Muscle of leg (tissue), 11 donors: ENCODE results near the gene OR2G2. TPM values are rescaled to one million over a fixed set of nuclear protein-coding genes. Genes with fewer than 3 reads are reported as not detected.

Source experiments
- DNase-seq: peaks from one replicate; pipeline ENCODE4 v3.0.0; 2013
- H3K27ac ChIP-seq: one replicate; pipeline ENCODE4 v1.5.1; 2013; ENCODE audit warnings: mild to moderate bottlenecking, low read length, control low read depth
- H3K27me3 ChIP-seq: one replicate; pipeline ENCODE4 v1.6.1; 2013; ENCODE audit warnings: low read length; ENCODE audit not compliant: control insufficient read depth, insufficient read depth
- H3K36me3 ChIP-seq: one replicate; pipeline ENCODE4 v1.6.1; 2013; ENCODE audit warnings: low read length; ENCODE audit not compliant: control insufficient read depth, insufficient read depth
- H3K4me1 ChIP-seq: one replicate; pipeline ENCODE4 v1.6.1; 2013; ENCODE audit warnings: low read length; ENCODE audit not compliant: control insufficient read depth, insufficient read depth
- H3K4me3 ChIP-seq: one replicate; pipeline ENCODE4 v1.5.1; 2013; ENCODE audit warnings: low read length, control low read depth
- H3K9me3 ChIP-seq: replicated peaks from 2 replicates; pipeline ENCODE4 v1.6.1; 2013; ENCODE audit warnings: low read depth, low read length; ENCODE audit not compliant: control insufficient read depth
- WGBS: methylation state at CpG from one replicate; pipeline ENCODE4 v1.1.5; 2013; ENCODE audit warnings: missing lambda C conversion rate; ENCODE audit not compliant: insufficient coverage; 5-methylcytosine and 5-hydroxymethylcytosine counted together
- polyA plus RNA-seq, 8 donors: library from polyadenylated mRNA; unstranded; fragments of 120-200 nt; gene quantifications; one replicate each; pipeline versions ENCODE4 v1.2.1 to v1.2.3, GENCODE V29; 2013; ENCODE audit warnings: inconsistent platforms in 1 of 8, low replicate concordance in 1 of 8; ENCODE audit not compliant: insufficient read length in 8 of 8, insufficient read depth in 1 of 8
- total RNA-seq: library from RNA; stranded (reverse); fragments of 120-200 nt; gene quantifications from one replicate; pipeline ENCODE4 v1.2.4, GENCODE V29; 2013

Gene OR2G2
- total and polyA plus RNA-seq, 9 donors = not detected

DNA sequence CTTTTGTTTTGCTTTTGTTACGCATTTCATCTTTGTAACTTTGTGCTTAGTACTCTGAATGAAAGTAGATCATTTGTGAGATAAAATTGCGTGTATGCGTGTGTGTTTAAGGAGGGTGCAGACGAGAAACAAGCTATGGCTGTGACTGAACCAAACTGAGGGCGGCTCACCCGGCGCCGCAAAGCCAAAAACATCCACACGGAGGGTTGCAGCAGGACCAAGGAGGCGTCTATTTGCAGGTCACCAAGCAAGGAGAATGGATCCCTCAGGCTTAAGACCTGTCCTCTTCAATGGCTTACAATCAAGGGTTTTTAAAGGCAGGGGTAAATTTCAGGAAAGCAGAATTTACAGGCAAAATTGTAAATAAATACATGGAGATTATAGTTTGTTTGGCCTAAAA, 26.4 kb upstream of the OR2G2 start:
- no peak overlapping the region for H3K4me3 ChIP-seq
- H3K4me1 ChIP-seq = no peaks in the 10 kb centered on the region
- H3K27me3 ChIP-seq = no peaks in the 10 kb centered on the region
- no peaks in the 10 kb centered on the region for H3K36me3 ChIP-seq
- H3K9me3 ChIP-seq = no peaks in the 10 kb centered on the region
- 77% methylated on average over 3 of the region's 10 CpGs for WGBS
- no peak for DNase-seq
- H3K27ac ChIP-seq = no peak overlapping the region

DNA sequence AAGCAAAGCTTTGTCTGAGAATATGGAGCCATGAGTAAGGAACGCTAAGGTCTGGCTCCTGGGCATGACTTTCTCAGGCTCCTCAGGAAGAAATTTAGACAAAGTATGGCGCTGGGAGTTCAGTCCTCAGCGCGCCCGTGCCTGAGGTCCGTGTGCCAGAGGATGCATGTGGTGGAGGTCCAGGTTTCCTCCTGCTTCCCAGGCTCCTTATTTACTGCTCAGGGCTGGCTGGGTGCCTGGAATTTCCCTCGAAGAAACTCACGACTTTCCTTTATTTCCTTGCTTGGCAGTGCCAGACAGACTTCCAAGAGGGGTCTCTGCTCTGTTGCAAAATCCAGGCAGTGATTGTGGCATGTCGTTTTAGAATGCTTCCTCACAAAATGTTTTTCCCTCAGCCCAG, 26.0 kb upstream of the OR2G2 start:
- no peaks in the 10 kb centered on the region for H3K4me1 ChIP-seq
- no peak overlapping the region for H3K27ac ChIP-seq
- no peaks in the 10 kb centered on the region for H3K9me3 ChIP-seq
- H3K36me3 ChIP-seq = no peaks in the 10 kb centered on the region
- no peaks in the 10 kb centered on the region for H3K27me3 ChIP-seq
- no peak overlapping the region for H3K4me3 ChIP-seq
- DNase-seq = no peak
- 54% methylated on average over 8 of the region's 9 CpGs for WGBS

DNA sequence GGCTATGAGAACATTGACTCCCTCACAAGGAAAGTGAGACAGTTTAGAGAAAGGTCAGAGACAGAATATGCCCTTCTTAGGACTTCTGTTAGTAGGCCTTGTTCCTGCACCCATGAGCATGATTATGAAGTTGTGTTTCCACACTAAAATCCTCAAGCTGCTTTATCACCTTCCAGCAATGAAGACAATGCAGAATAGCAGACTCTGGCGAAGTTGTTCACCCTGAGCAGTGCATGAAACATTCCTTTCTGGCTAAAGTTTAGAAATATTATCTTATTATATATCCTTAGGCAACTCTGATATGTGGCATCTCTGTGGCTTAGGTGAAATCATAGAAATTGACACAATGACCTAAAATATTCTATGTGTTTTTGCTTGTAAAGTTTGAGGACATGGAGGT, 13.9 kb upstream of the OR2G2 start:
- no peaks in the 10 kb centered on the region for H3K36me3 ChIP-seq
- no peak overlapping the region for H3K27ac ChIP-seq
- no peak overlapping the region for H3K4me3 ChIP-seq
- no CpG with 5 or more reads among the region's 1 CpG for WGBS
- no peaks in the 10 kb centered on the region for H3K27me3 ChIP-seq
- H3K4me1 ChIP-seq = no peaks in the 10 kb centered on the region
- H3K9me3 ChIP-seq = no peaks in the 10 kb centered on the region
- DNase-seq = no peak

DNA sequence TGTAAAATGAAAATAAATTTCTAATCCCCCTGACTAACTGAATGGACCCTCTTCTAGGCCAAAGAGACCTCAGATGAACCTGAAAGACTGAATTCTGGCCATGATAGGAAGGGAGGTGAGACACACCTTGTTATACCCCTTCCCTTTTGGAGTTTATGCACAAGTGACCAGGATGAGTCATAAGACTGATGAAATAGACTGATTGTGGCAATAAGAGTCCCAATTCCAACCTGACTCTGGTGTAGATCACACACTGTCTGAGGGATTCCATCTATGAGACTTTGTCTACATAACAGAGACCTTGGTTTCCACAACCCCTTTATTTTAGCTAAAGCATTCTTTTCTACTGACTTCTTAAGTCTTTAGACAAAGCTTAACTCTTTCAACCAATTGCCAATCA, 13.5 kb upstream of the OR2G2 start:
- Histone ChIP-seq H3K4me1 (no peaks in the 10 kb centered on the region), H3K36me3 (no peaks in the 10 kb centered on the region), H3K9me3 (no peaks in the 10 kb centered on the region), H3K27me3 (no peaks in the 10 kb centered on the region), H3K27ac (no peak overlapping the region), H3K4me3 (no peak overlapping the region)
- DNase-seq = no peak

DNA sequence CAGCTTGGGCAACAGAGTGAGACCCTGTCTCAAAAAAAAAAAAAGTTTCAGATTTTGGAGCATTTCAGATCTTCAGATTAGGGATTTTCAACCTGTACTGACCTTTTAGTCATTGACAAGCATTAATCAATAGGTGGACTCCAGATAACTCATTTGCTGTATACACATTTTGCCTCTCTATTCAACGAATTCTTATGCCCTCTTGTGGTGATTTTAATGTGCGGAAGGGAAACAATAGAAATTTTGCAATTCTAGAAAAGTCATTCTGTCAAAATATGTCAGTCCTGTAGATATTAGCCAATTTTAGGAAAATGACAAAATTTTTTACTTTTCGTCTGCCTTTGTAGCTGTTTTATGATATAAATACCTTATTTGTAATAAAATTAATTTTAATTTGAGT, 11.6 kb upstream of the OR2G2 start:
- Histone ChIP-seq H3K9me3 (no peaks in the 10 kb centered on the region), H3K27me3 (no peaks in the 10 kb centered on the region), H3K27ac (no peak overlapping the region), H3K4me1 (no peaks in the 10 kb centered on the region), H3K4me3 (no peak overlapping the region), H3K36me3 (no peaks in the 10 kb centered on the region)
- WGBS = no CpG with 5 or more reads among the region's 3 CpGs
- DNase-seq = peak; percentile 8

DNA sequence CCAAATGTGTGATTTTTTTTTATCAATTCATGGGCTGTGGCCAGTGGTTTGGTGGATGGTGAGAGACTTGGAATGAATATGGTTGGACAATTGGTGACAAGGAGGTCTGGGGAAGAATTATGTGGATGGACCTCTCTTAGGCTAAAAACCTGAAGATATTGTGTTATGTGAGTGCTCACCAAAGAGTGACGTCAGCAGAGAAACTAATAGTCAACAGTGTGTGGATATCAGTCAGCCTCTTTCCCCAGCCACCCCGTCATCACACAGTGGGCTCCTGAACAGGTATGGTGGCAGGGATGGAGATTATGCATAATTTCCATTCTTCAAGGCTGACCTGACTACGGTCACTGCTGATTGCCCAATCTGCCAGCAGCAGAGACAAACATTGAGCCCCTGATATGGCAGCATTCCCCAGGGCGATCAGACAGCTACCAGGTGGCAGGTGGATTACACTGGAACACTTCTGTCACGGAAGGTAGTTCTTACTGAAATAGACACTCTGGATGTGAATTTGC, 9.2 kb upstream of the OR2G2 start:
- no peak for DNase-seq
- WGBS = 96% methylated on average over 3 of the region's 5 CpGs
- Histone ChIP-seq H3K4me3 (no peak overlapping the region), H3K27ac (no peak overlapping the region), H3K9me3 (no peaks in the 10 kb centered on the region), H3K4me1 (no peaks in the 10 kb centered on the region), H3K27me3 (no peaks in the 10 kb centered on the region), H3K36me3 (no peaks in the 10 kb centered on the region)

DNA sequence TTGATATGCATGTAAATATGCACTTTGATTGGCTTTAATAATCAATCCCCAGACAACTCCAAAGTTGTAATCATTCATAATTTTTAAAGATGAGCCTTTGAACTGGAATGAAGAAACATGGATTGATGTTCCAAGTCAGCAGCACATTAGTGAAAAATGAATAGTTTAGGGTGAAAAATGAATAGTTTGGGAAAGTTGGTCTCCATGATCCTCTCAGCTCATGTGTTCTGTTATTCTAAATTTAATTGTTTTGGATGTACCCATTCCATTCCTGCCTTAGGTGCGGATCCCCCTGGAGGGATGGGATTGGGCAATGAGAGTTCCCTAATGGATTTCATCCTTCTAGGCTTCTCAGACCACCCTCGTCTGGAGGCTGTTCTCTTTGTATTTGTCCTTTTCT, 17.1 kb downstream of the OR2G2 start, which contains the start of gene OR2G3:
OR2G3 (plus strand) TSS at position 301 of the 400 bp plus-strand sequence; CDS start at position 301, 0 bp downstream.
- no peaks in the 10 kb centered on the region for H3K27me3 ChIP-seq
- 67% methylated on average over 1 of the region's 2 CpGs for WGBS
- no peak within 1 kb of the TSS for H3K4me3 ChIP-seq
- no peaks in the 10 kb centered on the region for H3K4me1 ChIP-seq
- H3K36me3 ChIP-seq = no peaks in the 10 kb centered on the region
- no peak within 1 kb of the TSS for H3K27ac ChIP-seq
- H3K9me3 ChIP-seq = peaks cover 2% of the 10 kb centered on the region
- DNase-seq = no peak

DNA sequence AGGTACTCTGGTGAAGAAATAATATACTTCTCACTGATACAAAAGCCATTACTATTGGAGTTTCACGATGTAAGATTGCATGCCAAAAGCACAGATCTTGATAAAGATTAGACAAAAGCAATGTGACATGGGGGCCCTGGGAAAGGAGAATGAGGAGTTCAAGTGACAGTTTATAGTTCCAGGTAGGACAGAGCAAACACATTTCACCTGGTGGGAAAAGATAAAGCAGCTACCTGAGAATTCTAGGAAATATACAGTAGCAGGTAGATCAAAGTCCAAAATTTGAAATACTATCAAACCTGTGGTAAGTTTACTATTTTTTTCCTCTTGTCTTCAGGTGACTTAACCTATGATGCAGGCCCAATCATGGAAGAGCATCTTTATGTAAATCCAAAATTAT, 25.2 kb downstream of the OR2G2 start:
- Histone ChIP-seq H3K27me3 (no peaks in the 10 kb centered on the region), H3K36me3 (no peaks in the 10 kb centered on the region), H3K4me1 (no peaks in the 10 kb centered on the region), H3K4me3 (no peak overlapping the region), H3K9me3 (no peaks in the 10 kb centered on the region), H3K27ac (no peak overlapping the region)
- DNase-seq = no peak
- no CpG with 5 or more reads among the region's 1 CpG for WGBS

DNA sequence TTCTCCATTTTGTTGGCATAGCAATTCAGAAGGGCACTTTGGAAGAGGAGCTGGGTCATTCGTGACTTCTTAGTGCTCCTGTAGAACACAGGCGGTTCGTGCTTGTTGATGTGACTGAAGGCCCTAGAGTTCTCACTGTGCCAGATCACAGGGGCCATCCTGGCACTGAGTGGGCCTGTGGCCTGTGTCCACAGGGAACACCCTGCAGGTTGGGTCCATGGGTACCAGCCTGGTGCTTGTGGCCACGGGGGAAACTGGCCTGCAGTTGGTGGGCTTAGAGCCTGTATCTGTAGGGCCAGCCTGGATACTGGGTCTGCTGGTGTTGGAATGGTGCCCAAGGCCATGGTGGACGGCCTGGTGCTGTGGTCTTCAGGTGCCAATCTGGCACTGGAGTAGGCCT, 26.5 kb downstream of the OR2G2 start:
- H3K27ac ChIP-seq = no peak overlapping the region
- H3K4me3 ChIP-seq = no peak overlapping the region
- H3K27me3 ChIP-seq = no peaks in the 10 kb centered on the region
- H3K9me3 ChIP-seq = no peaks in the 10 kb centered on the region
- no peaks in the 10 kb centered on the region for H3K36me3 ChIP-seq
- 76% methylated on average over 5 of the region's 5 CpGs for WGBS
- no peak for DNase-seq
- H3K4me1 ChIP-seq = no peaks in the 10 kb centered on the region

DNA sequence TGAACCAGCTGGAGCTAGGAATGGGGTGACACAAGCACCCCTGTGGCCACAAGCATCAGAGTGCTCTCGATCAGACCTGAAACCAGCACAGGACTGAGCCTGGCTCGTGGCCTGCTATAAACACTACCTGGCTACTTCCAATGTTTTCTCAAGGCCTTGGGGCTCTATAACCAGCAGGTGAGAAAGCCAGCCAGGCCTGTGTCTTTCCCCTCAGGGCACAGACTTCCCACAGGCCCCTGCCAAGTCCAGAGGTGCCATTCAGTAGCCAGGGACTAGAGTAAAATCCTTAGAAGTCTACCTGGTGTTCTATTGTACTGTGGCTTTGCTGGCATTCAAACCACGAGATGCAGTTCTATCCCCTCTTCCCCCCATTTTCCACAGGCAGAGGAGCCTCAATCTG, 39.8 kb downstream of the OR2G2 start:
- no peak overlapping the region for H3K27ac ChIP-seq
- no peak overlapping the region for H3K4me3 ChIP-seq
- WGBS = 100% methylated on average over 1 of the region's 3 CpGs
- no peaks in the 10 kb centered on the region for H3K36me3 ChIP-seq
- H3K9me3 ChIP-seq = peaks cover 2% of the 10 kb centered on the region
- H3K27me3 ChIP-seq = no peaks in the 10 kb centered on the region
- DNase-seq = no peak
- H3K4me1 ChIP-seq = no peaks in the 10 kb centered on the region

DNA sequence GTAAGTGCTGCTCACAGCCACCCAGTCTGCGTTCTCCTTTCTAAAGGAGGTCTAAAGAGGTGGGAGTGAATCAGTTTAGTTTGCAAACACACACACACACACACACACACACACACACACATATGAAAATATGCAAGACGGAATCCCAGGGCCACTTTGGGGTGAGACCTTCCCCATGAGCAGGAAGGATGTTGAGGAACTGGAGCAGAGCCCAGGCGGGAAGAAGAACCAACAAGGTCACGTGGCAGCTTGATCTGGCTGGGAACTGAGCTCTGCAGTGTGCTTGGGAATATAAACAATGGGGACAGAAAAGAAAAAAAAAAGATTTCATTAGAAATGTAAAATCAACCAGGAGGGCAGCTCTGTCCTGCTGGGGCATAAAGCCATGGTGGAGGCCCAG, 49.9 kb downstream of the OR2G2 start:
- H3K27me3 ChIP-seq = peaks cover 2% of the 10 kb centered on the region
- H3K36me3 ChIP-seq = no peaks in the 10 kb centered on the region
- H3K4me3 ChIP-seq = no peak overlapping the region
- H3K4me1 ChIP-seq = no peaks in the 10 kb centered on the region
- H3K9me3 ChIP-seq = peaks cover 3% of the 10 kb centered on the region
- WGBS = 80% methylated on average over 1 of the region's 4 CpGs
- H3K27ac ChIP-seq = no peak overlapping the region
- peak; percentile 23 for DNase-seq
